Stimulated activated effector memory CD8-positive, alpha-beta T cell treated with anti-CD3 and anti-CD28 coated beads, Interleukin-12 subunit alpha, Interleukin-12 subunit beta, amount 100 ng/mL, for 72 hours (primary cell): ENCODE data around the gene ALOX12.

Experiments
- ATAC-seq: fragments of 150-1000 bp; cut with Tn5 transposase; 2 replicates; pipeline ENCODE4 v1.10.0; 2021
- DNase-seq, 2 donors: peaks; one replicate each; pipeline ENCODE4 v3.0.0; 2021 to 2022; ENCODE audit warnings: low spot score in 2 of 2
- H3K27ac Mint-ChIP-seq: one replicate; pipeline ENCODE4 v1.8.0; 2022; ENCODE audit warnings: mild to moderate bottlenecking, mixed read lengths
- H3K36me3 Mint-ChIP-seq: one replicate; pipeline ENCODE4 v1.8.0; 2022; ENCODE audit warnings: mild to moderate bottlenecking, mixed read lengths
- H3K4me1 Mint-ChIP-seq: one replicate; pipeline ENCODE4 v1.8.0; 2022; ENCODE audit warnings: mixed read lengths
- H3K4me3 Mint-ChIP-seq: one replicate; pipeline ENCODE4 v1.8.0; 2022; ENCODE audit warnings: mild to moderate bottlenecking, mixed read lengths
- H3K9me3 Mint-ChIP-seq: one replicate; pipeline ENCODE4 v1.8.0; 2022; ENCODE audit warnings: mixed read lengths

Gene ALOX12

DNA sequence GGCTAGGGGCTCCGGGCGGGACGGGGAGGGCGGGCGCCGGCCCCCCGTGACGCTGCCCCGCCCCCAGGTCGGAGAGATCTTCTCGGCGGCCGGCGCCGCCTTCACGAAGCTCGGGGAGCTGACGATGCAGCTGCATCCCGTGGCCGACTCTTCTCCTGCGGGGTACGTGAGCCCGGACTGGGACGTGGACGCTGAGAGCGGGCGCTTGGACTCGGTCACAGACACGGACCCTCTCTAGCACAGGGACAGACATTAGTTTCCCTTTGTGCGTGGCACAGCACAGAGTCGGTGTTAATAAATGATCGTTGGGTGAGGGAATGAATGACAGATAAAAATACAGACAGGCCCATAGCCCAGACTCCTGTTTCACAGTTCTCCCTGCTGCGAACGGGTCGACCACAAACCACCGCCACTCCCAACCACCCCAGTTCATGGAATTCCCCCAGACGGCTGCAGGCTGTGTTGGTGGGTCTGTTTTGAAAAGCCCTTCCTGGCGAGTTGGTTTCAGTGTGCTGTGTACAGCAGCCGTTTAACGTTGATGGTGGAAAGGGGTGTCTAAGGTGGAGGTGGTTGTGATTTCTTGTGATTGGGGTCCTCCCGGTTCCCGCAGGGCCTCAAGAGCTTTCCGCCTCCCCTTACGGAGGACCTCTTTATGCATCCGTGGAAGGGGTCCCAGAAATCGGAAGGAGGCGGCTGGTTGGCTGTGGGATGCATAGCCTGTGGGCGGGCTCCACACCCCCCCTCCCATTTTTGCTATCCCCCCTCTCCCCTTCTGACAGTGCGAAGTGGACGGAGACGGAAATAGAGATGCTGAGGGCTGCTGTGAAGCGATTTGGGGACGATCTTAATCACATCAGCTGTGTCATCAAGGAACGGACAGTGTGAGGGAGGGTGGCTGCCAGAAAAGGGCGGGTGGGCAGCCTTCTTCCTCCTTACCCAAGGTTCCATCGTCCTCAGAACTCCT lies 19.4 kb downstream of the ALOX12 start:
- Mint-ChIP-seq H3K9me3 (no peaks in the 10 kb centered on the region), H3K4me3 (peak overlapping the region; percentile 97), H3K4me1 (peaks cover 56% of the 10 kb centered on the region), H3K36me3 (peaks cover 63% of the 10 kb centered on the region), H3K27ac (peak overlapping the region; percentile 99)
- ATAC-seq (peak; percentile 49), DNase-seq (peak; percentile 65 to 94)

GRCh38 chr17:7016418-7016817 lies 20.6 kb downstream of the ALOX12 start:
- DNase-seq (no peak), ATAC-seq (no peak)
- Mint-ChIP-seq H3K4me1 (peaks cover 58% of the 10 kb centered on the region), H3K27ac (peak overlapping the region; percentile 99), H3K4me3 (peak overlapping the region; percentile 97), H3K9me3 (no peaks in the 10 kb centered on the region), H3K36me3 (peaks cover 67% of the 10 kb centered on the region)

DNA sequence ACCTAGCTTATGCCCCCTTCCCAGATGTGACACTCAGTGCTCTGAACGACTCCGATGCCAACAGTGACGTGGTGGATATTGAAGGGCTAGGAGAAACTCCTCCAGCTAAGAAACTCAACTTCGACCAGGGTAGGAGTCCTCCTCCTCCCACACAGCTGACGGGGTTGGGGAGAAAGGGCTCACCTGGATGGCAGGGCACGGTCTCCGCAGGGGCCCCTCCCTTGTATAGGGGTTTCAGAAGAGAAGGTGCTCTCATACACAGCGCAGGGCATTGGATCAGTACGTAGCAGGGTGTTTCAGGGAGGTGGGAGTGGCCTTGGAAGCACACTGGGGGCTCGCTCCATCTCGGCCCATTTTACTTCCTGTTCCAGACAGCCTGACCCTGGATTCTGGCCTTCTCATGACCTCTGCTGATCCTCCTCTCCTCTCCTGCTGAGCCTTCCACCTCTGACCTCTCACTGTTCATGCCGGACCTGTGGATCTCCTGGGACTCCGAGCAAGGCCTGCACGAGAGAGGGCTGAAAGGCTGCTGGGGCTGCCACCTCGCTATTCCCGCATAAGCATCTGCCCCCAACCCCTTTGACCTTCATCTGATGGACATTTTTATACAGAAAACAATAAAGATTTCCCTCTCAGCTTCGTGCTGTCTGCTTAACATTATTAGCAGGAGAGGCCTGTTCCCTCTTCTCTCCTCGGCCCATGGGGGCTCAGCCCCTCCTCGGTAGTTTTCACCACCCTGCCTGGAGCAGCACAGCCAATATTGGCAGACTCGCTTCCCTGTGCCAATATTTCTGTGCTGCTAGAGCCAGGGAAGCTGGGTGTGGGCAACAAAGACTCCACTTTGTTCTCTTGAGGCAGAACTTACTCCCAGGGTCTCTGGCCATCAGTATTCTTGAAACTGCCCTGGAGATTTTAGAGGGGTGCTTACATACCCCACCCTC lies 21.3 kb downstream of the ALOX12 start:
- H3K36me3 Mint-ChIP-seq, result peaks cover 66% of the 10 kb centered on the region
- peak overlapping the region; percentile 99 for H3K27ac Mint-ChIP-seq
- H3K4me3 Mint-ChIP-seq, result peak overlapping the region; percentile 97
- ATAC-seq, result no peak
- no peak for DNase-seq
- H3K4me1 Mint-ChIP-seq, result peaks cover 65% of the 10 kb centered on the region
- H3K9me3 Mint-ChIP-seq, result no peaks in the 10 kb centered on the region

DNA sequence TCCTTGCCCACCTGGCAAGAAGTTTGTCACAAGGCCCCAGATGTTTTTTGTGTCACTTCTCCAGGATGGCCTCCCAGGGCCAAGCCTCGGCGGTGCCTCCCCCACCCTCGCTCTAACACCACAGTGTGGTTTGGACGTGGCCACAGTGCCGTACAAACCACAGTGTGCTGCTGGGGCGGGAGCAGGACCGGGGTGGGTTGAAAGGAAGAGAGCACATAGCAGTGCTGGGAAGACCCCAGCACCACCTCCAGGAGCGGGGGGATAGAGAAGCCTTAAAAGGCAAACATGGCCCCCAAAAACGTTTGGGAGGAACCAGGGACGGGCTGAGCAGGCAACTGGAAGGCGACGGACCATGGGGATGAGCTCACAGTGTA lies 22.0 kb downstream of the ALOX12 start:
- peaks cover 61% of the 10 kb centered on the region for H3K36me3 Mint-ChIP-seq
- ATAC-seq (no peak), DNase-seq (peak in 1 of 2 donors; percentile 68)
- peak overlapping the region; percentile 97 for H3K4me3 Mint-ChIP-seq
- H3K4me1 Mint-ChIP-seq, result peaks cover 72% of the 10 kb centered on the region
- peak overlapping the region; percentile 96 for H3K27ac Mint-ChIP-seq
- H3K9me3 Mint-ChIP-seq, result no peaks in the 10 kb centered on the region

GRCh38 chr17:7018331-7018964 lies 22.6 kb downstream of the ALOX12 start:
- Mint-ChIP-seq H3K4me3 (peak overlapping the region; percentile 97), H3K27ac (peak overlapping the region; percentile 96), H3K4me1 (peaks cover 78% of the 10 kb centered on the region), H3K36me3 (peaks cover 61% of the 10 kb centered on the region), H3K9me3 (no peaks in the 10 kb centered on the region)
- DNase-seq, result no peak
- ATAC-seq, result no peak

- Mint-ChIP-seq H3K4me3 (peak overlapping the region; percentile 97), H3K27ac (peak overlapping the region; percentile 96), H3K36me3 (peaks cover 60% of the 10 kb centered on the region), H3K9me3 (no peaks in the 10 kb centered on the region), H3K4me1 (peaks cover 86% of the 10 kb centered on the region)
- DNase-seq (no peak), ATAC-seq (no peak)
Observed at GRCh38 chr17:7019367-7019766, 23.5 kb downstream of the ALOX12 start.

DNA sequence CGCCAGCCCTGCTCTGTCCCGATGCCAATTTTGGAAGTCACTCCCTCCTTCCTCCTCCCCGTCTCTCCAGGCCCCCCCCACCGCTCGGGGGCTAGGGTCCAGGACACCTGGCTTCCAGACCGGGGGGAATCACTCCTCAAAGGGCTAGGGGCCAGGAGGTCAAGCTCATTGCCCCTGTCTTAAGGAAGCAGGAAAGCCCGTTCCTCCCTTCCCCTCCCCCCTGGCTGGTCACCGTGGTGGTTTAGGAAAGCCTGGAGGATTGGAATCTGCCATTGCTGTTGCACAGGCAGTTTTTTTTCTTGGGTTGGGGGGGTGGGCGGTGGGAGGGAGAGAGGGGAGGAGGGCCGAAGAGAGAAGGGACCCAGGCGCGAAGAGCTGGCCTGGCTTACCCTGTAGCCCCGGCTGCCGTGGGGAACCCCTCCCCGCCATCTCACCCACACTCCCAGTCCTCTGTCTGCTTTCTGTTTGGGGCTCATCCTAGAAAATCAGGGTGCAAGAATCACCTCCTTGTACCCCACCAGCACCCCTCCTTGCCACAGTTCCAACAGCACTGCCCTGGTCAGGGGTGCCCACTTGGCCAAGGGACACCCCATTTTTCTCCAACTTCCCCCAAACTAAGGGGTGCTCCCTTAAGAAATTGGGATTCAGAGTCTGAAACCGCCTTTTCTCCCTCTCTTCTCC lies 24.1 kb downstream of the ALOX12 start:
- Mint-ChIP-seq H3K4me1 (peaks cover 90% of the 10 kb centered on the region), H3K9me3 (no peaks in the 10 kb centered on the region), H3K4me3 (no peak overlapping the region), H3K27ac (peak overlapping the region; percentile 96), H3K36me3 (peaks cover 54% of the 10 kb centered on the region)
- ATAC-seq (no peak), DNase-seq (no peak)

- no peak for ATAC-seq
- no peak for DNase-seq
- Mint-ChIP-seq H3K4me1 (peaks cover 84% of the 10 kb centered on the region), H3K27ac (peak overlapping the region; percentile 96), H3K36me3 (peaks cover 43% of the 10 kb centered on the region), H3K4me3 (peak overlapping the region; percentile 77), H3K9me3 (no peaks in the 10 kb centered on the region)
Observed at GRCh38 chr17:7020894-7021664, 25.2 kb downstream of the ALOX12 start.

DNA sequence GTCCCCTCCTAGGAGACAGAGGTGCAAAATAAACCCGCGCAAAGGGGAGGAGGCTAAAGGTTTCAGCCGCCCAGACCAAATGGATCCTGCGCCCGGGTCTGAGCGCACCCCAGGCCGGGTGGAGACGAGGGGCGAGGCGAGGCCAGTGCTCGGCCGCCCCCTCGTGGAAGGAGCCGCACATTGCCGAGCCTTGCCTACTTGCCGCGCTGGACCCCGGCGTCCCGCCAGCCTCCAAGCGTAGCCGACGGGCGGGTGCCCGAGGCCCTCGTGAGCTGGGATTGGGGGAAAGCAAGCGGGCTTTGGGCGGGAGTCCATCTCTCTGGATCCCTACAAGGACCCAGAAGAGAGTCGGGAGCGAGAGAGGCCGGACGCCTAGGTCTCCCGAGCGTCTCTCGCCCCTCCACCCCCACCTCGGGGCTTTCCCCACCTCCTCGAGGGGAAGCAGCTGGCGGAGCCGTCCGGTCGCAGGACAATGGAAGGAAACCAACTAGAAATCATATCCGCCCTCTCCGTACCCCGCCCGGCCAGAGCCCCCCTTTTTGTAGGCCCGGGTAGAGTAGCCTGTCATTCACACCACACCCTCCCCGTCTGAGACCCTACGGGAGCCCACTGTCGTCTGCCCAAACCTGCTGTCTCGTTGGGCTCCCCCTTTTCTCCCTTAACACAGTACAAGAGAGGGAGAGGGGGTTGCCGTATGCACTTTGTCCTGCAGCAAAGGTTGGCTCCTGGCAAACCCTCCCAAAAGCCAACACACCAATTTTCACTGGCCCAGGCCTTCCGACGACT lies 26.3 kb downstream of the ALOX12 start:
- ATAC-seq (peak; percentile 82), DNase-seq (peak; percentile 94 to 95)
- peak overlapping the region; percentile 96 for H3K27ac Mint-ChIP-seq
- H3K36me3 Mint-ChIP-seq, result peaks cover 32% of the 10 kb centered on the region
- peak overlapping the region; percentile 77 for H3K4me3 Mint-ChIP-seq
- no peaks in the 10 kb centered on the region for H3K9me3 Mint-ChIP-seq
- H3K4me1 Mint-ChIP-seq, result peaks cover 73% of the 10 kb centered on the region

DNA sequence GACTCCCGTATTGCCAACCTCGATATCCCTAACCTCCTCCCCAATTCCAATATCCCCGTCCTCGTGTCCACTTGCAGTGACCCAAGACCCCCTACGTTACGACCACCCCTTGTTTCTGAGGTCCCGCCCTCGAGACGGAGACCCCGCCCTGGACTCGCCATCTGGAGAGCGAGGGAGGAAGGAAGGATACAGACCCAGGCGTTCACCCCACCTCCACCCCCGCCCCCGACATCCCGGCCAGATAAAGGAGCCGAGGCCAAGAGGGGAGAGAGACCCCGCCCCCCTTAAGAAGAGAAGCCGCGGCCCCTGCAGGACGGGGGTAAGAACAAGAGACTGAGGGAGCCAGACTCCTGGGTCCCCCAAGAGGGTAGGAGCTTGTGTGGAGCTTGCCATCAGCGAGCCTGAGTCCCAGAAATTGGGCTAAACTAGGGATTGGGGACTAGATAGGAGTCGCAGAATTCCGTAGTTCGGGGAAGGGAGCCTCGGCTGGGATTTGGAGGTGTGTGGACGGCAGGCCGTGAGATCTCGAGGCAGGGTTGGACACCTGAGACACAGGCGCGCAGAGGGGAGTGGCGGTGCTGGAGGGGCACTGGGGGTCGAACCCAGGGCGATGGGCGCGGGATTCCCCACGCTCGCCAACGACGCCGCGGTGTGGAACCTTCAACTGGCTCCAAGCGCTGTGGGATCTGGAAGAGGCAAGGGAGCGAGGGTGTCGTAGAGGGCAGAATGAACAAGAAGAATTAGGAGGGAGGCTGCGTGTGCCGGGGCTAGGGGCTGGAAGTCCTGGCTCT lies 27.1 kb downstream of the ALOX12 start, which contains the start of gene BCL6B:
TSS of gene BCL6B (plus strand) at position 270 of the 791 bp plus-strand sequence. CDS start 622 bp downstream, outside the sequence.
- ATAC-seq (no peak), DNase-seq (no peak)
- peaks cover 25% of the 10 kb centered on the region for H3K36me3 Mint-ChIP-seq
- peaks cover 65% of the 10 kb centered on the region for H3K4me1 Mint-ChIP-seq
- peak within 1 kb of the TSS; percentile 77 for H3K4me3 Mint-ChIP-seq
- peak within 1 kb of the TSS; percentile 96 for H3K27ac Mint-ChIP-seq
- H3K9me3 Mint-ChIP-seq, result no peaks in the 10 kb centered on the region

DNA sequence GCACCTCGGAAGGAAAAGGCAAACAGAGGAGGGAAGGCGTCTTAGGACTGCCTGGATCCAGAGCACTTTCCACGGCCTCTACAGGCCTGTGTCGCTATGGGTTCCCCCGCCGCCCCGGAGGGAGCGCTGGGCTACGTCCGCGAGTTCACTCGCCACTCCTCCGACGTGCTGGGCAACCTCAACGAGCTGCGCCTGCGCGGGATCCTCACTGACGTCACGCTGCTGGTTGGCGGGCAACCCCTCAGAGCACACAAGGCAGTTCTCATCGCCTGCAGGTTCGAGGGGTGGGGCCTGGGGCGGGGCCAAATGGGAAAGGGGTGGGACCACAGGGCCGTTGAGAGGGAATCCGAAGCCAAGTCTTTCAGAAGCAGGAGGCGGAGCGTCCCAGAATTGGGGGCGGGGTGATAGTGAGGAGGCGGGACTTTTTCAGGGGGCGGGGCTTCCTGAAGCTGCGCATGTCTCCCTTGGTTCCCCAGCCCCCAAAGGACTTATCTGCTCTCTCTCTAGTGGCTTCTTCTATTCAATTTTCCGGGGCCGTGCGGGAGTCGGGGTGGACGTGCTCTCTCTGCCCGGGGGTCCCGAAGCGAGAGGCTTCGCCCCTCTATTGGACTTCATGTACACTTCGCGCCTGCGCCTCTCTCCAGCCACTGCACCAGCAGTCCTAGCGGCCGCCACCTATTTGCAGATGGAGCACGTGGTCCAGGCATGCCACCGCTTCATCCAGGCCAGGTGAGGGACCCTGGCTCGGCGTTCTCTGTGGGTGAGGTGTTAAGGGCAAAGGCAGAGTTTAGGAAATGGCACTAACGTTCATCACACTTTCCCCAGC lies 27.9 kb downstream of the ALOX12 start:
- Mint-ChIP-seq H3K27ac (peak overlapping the region; percentile 96), H3K4me3 (peak overlapping the region; percentile 77), H3K4me1 (peaks cover 58% of the 10 kb centered on the region)

GRCh38 chr17:7024402-7024785 lies 28.5 kb downstream of the ALOX12 start:
- Mint-ChIP-seq H3K36me3 (peaks cover 25% of the 10 kb centered on the region), H3K9me3 (no peaks in the 10 kb centered on the region), H3K4me1 (peaks cover 58% of the 10 kb centered on the region), H3K27ac (no peak overlapping the region), H3K4me3 (no peak overlapping the region)
- DNase-seq (no peak), ATAC-seq (no peak)

More for the DNA sequence above, 27.9 kb downstream of the ALOX12 start:
- ATAC-seq, result peak; percentile 85
- Mint-ChIP-seq H3K36me3 (peaks cover 25% of the 10 kb centered on the region), H3K9me3 (no peaks in the 10 kb centered on the region)
- DNase-seq, result peak; percentile 94 to 98
